ENCODE data around the gene IFT57. TPM values are rescaled to one million over a fixed set of nuclear protein-coding genes. Genes with fewer than 3 reads are reported as not detected.

Gene IFT57
- total and polyA plus RNA-seq, 2 of the 8 experiments (the other 6 are each of a cell fraction or from before 2014, with no cell fraction given), result 15.1 to 27.8 TPM

DNA sequence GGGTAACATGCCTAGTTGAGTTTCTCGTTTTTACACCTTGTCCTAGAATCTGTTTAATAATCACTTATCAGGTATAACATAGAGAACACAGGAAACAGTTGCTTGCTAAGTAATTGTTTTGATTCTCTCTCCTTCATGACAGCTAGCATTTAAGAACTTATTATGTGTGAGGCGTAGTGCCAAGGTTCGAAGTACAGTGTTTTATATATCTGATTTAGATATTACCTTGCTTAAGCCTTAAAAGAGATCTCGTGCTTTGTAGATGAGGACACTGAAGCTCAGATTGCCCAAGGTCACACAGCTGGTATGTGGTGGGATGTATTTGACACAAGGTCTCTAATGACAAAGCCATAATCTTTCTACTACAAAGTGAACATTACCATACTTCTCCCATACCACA is 29.0 kb upstream of the IFT57 start:
- no peak for TF ChIP-seq CTBP2 (IDR thresholded peaks at IDR 0.05; ENCODE audit: borderline replicate concordance, insufficient read depth, insufficient read length, low read length)
- TF ChIP-seq SP4 (IDR thresholded peaks at IDR 0.05; ENCODE audit: low read length), result no peak
- no peak for TF ChIP-seq RBBP5 (IDR thresholded peaks at IDR 0.05; ENCODE audit: borderline replicate concordance, low read depth, low read length)
- TF ChIP-seq GTF2F1 (IDR thresholded peaks at IDR 0.05; ENCODE audit: borderline replicate concordance, low read depth, low read length), result no peak
- TF ChIP-seq, protein P1, sequence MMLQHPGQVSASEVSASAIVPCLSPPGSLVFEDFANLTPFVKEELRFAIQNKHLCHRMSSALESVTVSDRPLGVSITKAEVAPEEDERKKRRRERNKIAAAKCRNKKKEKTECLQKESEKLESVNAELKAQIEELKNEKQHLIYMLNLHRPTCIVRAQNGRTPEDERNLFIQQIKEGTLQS (IDR thresholded peaks at IDR 0.05; ENCODE audit: insufficient read depth, low read depth, low read length), result no peak
- Histone ChIP-seq H3K56ac (replicated peaks; ENCODE audit: insufficient read length, low read depth, low read length) (no peak overlapping the region), H4K5ac (ENCODE audit: insufficient read length, low read depth, low read length) (no peak overlapping the region), H3K23me2 (ENCODE audit: low read depth, low read length) (no peaks in the 10 kb centered on the region), H4K91ac (replicated peaks; ENCODE audit: insufficient read length, low read length) (no peak overlapping the region), H2BK12ac (ENCODE audit: low read depth, low read length) (no peak overlapping the region), H3K14ac (ENCODE audit: insufficient read length) (no peak overlapping the region), H3K23ac (ENCODE audit: insufficient read length) (no peak overlapping the region), H3K4ac (replicated peaks; ENCODE audit: insufficient read length, low read depth, low read length) (no peak overlapping the region), H3K79me1 (ENCODE audit: low read depth, low read length) (no peaks in the 10 kb centered on the region), H3K4me3 (ENCODE audit: extremely low read depth in 1 of 4, insufficient read depth in 2 of 4, low read depth in 3 of 4, low read length in 4 of 4) (no peak overlapping the region), H3K4me1 (replicated peaks in 1 of 4; ENCODE audit: control insufficient read depth in 3 of 4, insufficient read depth in 4 of 4, low read length in 3 of 4) (no peaks in the 10 kb centered on the region), H3K79me2 (ENCODE audit: control insufficient read depth in 1 of 2, insufficient read depth in 2 of 2, low read length in 2 of 2) (no peaks in the 10 kb centered on the region), H2BK15ac (ENCODE audit: low read length) (no peak overlapping the region), H3K27ac (ENCODE audit: low read depth, low read length) (no peak overlapping the region), H3K4me2 (ENCODE audit: insufficient read depth in 1 of 2, low read depth in 2 of 2, low read length in 2 of 2) (no peak overlapping the region), H2BK120ac (replicated peaks; ENCODE audit: low read depth, low read length) (no peak overlapping the region), H3K18ac (ENCODE audit: extremely low read depth, low read length) (no peak overlapping the region), H4K8ac (ENCODE audit: extremely low read depth, insufficient read depth, low read length) (no peak overlapping the region), H3K9me3 (ENCODE audit: insufficient read depth in 2 of 2, low read depth in 1 of 2, low read length in 1 of 2) (no peaks in the 10 kb centered on the region), H2AK5ac (ENCODE audit: low read depth, low read length) (no peak overlapping the region), H2BK20ac (ENCODE audit: low read length) (no peak overlapping the region), H3K36me3 (ENCODE audit: control insufficient read depth in 2 of 4, insufficient read depth in 4 of 4, low read length in 3 of 4) (no peaks in the 10 kb centered on the region), H2BK5ac (ENCODE audit: low read depth, low read length) (no peak overlapping the region), H3K9ac (replicated peaks in 1 of 4; ENCODE audit: extremely low read depth in 1 of 4, low read depth in 3 of 4, low read length in 3 of 4) (no peak overlapping the region), H3K27me3 (replicated peaks in 1 of 4; ENCODE audit: control insufficient read depth in 3 of 4, extremely low read depth in 1 of 4, insufficient read depth in 3 of 4, low read length in 3 of 4) (peaks cover 0 to 1% (median 0%) of the 10 kb centered on the region in 4 experiments; a peak in 1 of 7 replicates), H2AFZ (ENCODE audit: low read length) (no peak overlapping the region), H4K20me1 (replicated peaks in 1 of 2; ENCODE audit: control insufficient read depth in 1 of 2, insufficient read depth in 2 of 2, low read length in 2 of 2) (no peaks in the 10 kb centered on the region)
- POLR2A ChIA-PET (ENCODE audit: partially characterized antibody), result no interaction called here
- WGBS, 2 experiments (ENCODE audit: extremely low coverage in 1 of 2, insufficient coverage in 1 of 2, insufficient read length in 1 of 2, insufficient replicate concordance in 2 of 2, low coverage in 1 of 2, low lambda C conversion rate in 2 of 2, missing lambda C conversion rate in 1 of 2), result 86% methylated on average over 4 of the region's 4 CpGs; no CpG with 5 or more reads in 1 of the 2 experiments
- DNase-seq (ENCODE audit: low read depth in 1 of 2, low spot score in 2 of 2), result no peak
- FAIRE-seq, result no peak
- CTCF ChIA-PET (ENCODE audit: partially characterized antibody), result interaction anchor here (0.7 to 1.2 kb wide), 2 partner anchors 9 to 302 kb away, joined by 3 read pairs; no protein-coding TSS in a partner anchor
